Measurements from ENCODE around the gene LMBR1. TPM values are rescaled to one million over a fixed set of nuclear protein-coding genes. Genes with fewer than 3 reads are reported as not detected.
A peak's percentile ranks its signal among the peaks of the same experiment; 100 is the strongest.
"Not testable (repeated sequence)": the region's sequence is repeated elsewhere in the genome, so short reads cannot be mapped to it uniquely, and the experiment has no call there.

Gene LMBR1
- total RNA-seq, 1 donor from 2014 or later, result 106 TPM

- not testable (repeated sequence) for DNase-seq (ENCODE audit: low read depth in 2 of 2)
Observed at GRCh38 chr7:156803656-156804055, 89.3 kb downstream of the LMBR1 start.

- no peak for DNase-seq (ENCODE audit: low read depth in 2 of 2)
Observed at GRCh38 chr7:156802214-156802613, 90.8 kb downstream of the LMBR1 start.

- DNase-seq (ENCODE audit: low read depth in 2 of 2), result no peak
Observed at GRCh38 chr7:156795415-156795814, 97.6 kb downstream of the LMBR1 start.

GRCh38 chr7:156793334-156793733, 99.6 kb downstream of the LMBR1 start:
- DNase-seq (ENCODE audit: low read depth in 2 of 2), result no peak

- no peak for DNase-seq (ENCODE audit: low read depth in 2 of 2)
Observed at GRCh38 chr7:156792611-156793010, 100.4 kb downstream of the LMBR1 start.

- DNase-seq (ENCODE audit: low read depth in 2 of 2), result peak; percentile 1 to 10
Observed at GRCh38 chr7:156791241-156791640, 101.7 kb downstream of the LMBR1 start.

GRCh38 chr7:156790264-156790663, 102.7 kb downstream of the LMBR1 start:
- DNase-seq (ENCODE audit: low read depth in 2 of 2), result no peak

GRCh38 chr7:156785998-156786543, 106.9 kb downstream of the LMBR1 start:
- DNase-seq (ENCODE audit: low read depth in 2 of 2), result no peak

GRCh38 chr7:156783864-156784263, 109.1 kb downstream of the LMBR1 start:
- no peak for DNase-seq (ENCODE audit: low read depth in 2 of 2)

GRCh38 chr7:156781972-156782371, 111.0 kb downstream of the LMBR1 start:
- no peak for DNase-seq (ENCODE audit: low read depth in 2 of 2)

- DNase-seq (ENCODE audit: low read depth in 2 of 2), result no peak
Observed at GRCh38 chr7:156780724-156781455, 112.1 kb downstream of the LMBR1 start.

GRCh38 chr7:156778668-156779067, 114.3 kb downstream of the LMBR1 start:
- DNase-seq (ENCODE audit: low read depth in 2 of 2), result no peak

GRCh38 chr7:156778201-156778600, 114.8 kb downstream of the LMBR1 start:
- no peak for DNase-seq (ENCODE audit: low read depth in 2 of 2)

GRCh38 chr7:156777364-156778069, 115.5 kb downstream of the LMBR1 start:
- no peak for DNase-seq (ENCODE audit: low read depth in 2 of 2)

GRCh38 chr7:156776527-156776926, 116.5 kb downstream of the LMBR1 start:
- no peak for DNase-seq (ENCODE audit: low read depth in 2 of 2)

- no peak for DNase-seq (ENCODE audit: low read depth in 2 of 2)
Observed at GRCh38 chr7:156773966-156774365, 119.0 kb downstream of the LMBR1 start.

GRCh38 chr7:156772725-156773124, 120.3 kb downstream of the LMBR1 start:
- DNase-seq (ENCODE audit: low read depth in 2 of 2), result no peak

- DNase-seq (ENCODE audit: low read depth in 2 of 2), result no peak
Observed at GRCh38 chr7:156768698-156769472, 124.1 kb downstream of the LMBR1 start.

- no peak for DNase-seq (ENCODE audit: low read depth in 2 of 2)
Observed at GRCh38 chr7:156766666-156767065, 126.3 kb downstream of the LMBR1 start.

- DNase-seq (ENCODE audit: low read depth in 2 of 2), result no peak
Observed at GRCh38 chr7:156765901-156766656, 126.9 kb downstream of the LMBR1 start.

- no peak for DNase-seq (ENCODE audit: low read depth in 2 of 2)
Observed at GRCh38 chr7:156764766-156765165, 128.2 kb downstream of the LMBR1 start.
